ENCODE measurements around the gene TAS2R31.

DNA sequence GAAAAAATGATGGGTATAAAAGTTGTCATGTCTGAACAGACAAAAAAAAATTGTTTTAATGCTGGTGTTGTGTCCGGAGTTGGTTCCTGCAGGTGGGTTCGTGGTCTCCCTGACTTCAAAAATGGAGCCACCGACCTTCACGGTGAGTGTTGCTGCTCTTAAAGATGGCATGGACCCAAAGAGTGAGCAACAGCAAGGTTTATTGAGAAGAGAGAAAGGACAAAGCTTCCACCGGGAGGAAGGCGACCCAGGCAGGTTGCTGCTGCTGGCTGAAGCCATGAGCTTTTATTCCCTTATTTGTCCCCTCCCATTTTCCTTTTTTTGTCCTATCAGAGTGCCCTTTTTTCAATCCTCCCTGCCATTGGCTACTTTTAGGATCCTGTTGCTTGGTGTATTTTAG lies at the start of gene TAS2R31:
- TF ChIP-seq CTCF (IDR thresholded peaks at IDR 0.05) (no peak), EZH2 (IDR thresholded peaks at IDR 0.05) (no peak)

Measured in neural progenitor cell (in vitro differentiated cells).